ENCODE measurements around the gene CLDN14.

DNA sequence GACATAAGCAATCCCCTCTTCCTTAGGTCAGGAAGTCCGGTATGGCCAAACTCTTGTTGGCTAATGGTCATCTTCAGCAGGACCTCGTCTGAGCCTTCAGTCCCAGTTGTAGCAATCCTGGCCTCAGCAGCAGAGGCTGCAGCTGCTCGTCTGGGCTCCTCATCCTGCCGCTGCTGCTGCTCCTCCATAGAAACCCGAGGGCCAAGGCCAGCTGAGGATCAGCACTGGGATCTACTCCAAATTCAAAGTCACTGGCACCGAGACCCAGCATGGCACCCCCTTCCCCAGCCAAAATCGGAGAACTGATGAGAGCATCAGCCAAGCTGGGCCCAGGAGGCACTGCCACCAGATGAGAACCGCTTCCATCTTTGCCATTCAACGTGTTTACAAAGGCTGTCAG, 6.3 kb upstream of the CLDN14 start:
- TF ChIP-seq, protein P1, sequence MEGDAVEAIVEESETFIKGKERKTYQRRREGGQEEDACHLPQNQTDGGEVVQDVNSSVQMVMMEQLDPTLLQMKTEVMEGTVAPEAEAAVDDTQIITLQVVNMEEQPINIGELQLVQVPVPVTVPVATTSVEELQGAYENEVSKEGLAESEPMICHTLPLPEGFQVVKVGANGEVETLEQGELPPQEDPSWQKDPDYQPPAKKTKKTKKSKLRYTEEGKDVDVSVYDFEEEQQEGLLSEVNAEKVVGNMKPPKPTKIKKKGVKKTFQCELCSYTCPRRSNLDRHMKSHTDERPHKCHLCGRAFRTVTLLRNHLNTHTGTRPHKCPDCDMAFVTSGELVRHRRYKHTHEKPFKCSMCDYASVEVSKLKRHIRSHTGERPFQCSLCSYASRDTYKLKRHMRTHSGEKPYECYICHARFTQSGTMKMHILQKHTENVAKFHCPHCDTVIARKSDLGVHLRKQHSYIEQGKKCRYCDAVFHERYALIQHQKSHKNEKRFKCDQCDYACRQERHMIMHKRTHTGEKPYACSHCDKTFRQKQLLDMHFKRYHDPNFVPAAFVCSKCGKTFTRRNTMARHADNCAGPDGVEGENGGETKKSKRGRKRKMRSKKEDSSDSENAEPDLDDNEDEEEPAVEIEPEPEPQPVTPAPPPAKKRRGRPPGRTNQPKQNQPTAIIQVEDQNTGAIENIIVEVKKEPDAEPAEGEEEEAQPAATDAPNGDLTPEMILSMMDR (IDR thresholded peaks at IDR 0.05 in 8 of 11, conservative IDR thresholded peaks at IDR 0.05 in 3 of 11) = no peak
- TF ChIP-seq POLR2A (IDR thresholded peaks at IDR 0.05) (no peak), POLR2AphosphoS5 (IDR thresholded peaks at IDR 0.05) (no peak)
